Aortic smooth muscle cell (primary cell): Measurements from ENCODE around the gene PWWP3B. TPM values are rescaled to one million over a fixed set of nuclear protein-coding genes. Genes with fewer than 3 reads are reported as not detected.

ENCODE experiments used
- total RNA-seq: library from RNA; depleted of rRNA; stranded (reverse); fragments of >200 nt; gene quantifications from 2 replicates; pipeline ENCODE4 v1.2.3, GENCODE V29; 2014

The PWWP3B gene
- total RNA-seq, result under 0.01 and 0.06 TPM in 2 replicates

GRCh38 chrX:106168107-106168506 is at the start of gene PWWP3B:
Gene PWWP3B, plus strand, starts transcription at chrX:106168305. Its CDS starts 37,128 bp downstream, at chrX:106205433.

Other genes with a start within 250 kb of the PWWP3B start
- not detected in 2 replicates for gene SERPINA7, start 129.6 kb upstream of the PWWP3B start, total RNA-seq